Esophagus muscularis mucosa (tissue), 3 donors: Measurements from ENCODE around the gene RAPGEF1.

Experiments
- POLR2A ChIP-seq: fragments of 450-650 bp; IDR thresholded peaks from one replicate; pipeline ENCODE4 v1.6.1; 2017; ENCODE audit warnings: antibody characterized with exemption, moderate library complexity, mild to moderate bottlenecking, low read depth
- POLR2AphosphoS5 ChIP-seq, 2 donors: sonication (generic); formaldehyde crosslinking; IDR thresholded peaks; one replicate each; pipeline ENCODE4 v1.6.1; 2017; ENCODE audit warnings: antibody characterized with exemption in 2 of 2
- TF ChIP-seq, protein P1 (sequence below), 3 experiments: fragments of 200-600 bp in 2 of 3; fragments of 450-650 bp in 1 of 3; sonication (generic) in 2 of 3; IDR thresholded peaks; one replicate each; pipeline ENCODE4 v1.5.1; 2017 to 2019; ENCODE audit warnings: antibody characterized with exemption in 3 of 3, mild to moderate bottlenecking in 2 of 3, moderate library complexity in 1 of 3

DNA sequence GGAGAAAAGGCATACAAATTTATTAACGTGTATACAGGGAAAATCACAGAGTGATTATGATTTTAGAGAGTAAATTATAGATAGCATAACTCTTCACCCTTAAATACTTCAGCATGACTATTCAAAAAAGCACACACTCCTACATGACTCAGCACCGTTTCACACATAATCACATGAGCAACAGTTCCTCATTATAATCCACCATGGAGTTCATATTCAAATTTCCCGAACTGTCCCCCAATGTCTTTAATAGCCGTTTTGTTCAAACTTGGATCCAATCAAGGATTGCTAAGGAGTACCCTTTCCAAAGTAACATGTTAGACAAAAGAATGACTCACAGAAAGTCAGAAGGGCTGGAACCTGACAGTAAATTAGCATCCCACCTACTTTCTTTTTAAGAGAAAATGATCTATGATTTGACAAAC lies 32.1 kb downstream of the RAPGEF1 start:
- TF ChIP-seq, protein P1, sequence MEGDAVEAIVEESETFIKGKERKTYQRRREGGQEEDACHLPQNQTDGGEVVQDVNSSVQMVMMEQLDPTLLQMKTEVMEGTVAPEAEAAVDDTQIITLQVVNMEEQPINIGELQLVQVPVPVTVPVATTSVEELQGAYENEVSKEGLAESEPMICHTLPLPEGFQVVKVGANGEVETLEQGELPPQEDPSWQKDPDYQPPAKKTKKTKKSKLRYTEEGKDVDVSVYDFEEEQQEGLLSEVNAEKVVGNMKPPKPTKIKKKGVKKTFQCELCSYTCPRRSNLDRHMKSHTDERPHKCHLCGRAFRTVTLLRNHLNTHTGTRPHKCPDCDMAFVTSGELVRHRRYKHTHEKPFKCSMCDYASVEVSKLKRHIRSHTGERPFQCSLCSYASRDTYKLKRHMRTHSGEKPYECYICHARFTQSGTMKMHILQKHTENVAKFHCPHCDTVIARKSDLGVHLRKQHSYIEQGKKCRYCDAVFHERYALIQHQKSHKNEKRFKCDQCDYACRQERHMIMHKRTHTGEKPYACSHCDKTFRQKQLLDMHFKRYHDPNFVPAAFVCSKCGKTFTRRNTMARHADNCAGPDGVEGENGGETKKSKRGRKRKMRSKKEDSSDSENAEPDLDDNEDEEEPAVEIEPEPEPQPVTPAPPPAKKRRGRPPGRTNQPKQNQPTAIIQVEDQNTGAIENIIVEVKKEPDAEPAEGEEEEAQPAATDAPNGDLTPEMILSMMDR (IDR thresholded peaks at IDR 0.05), result no peak
- TF ChIP-seq POLR2AphosphoS5 (IDR thresholded peaks at IDR 0.05) (no peak), POLR2A (no peak)
